Liver (tissue), 9 donors: ENCODE data around the gene PLXNA2. TPM values are rescaled to one million over a fixed set of nuclear protein-coding genes. Genes with fewer than 3 reads are reported as not detected.

Experiments
- DNase-seq: peaks from one replicate; pipeline ENCODE4 v3.0.0-alpha.2; 2017; ENCODE audit warnings: low spot score
- H3K27ac ChIP-seq, 2 donors: one replicate each; pipeline ENCODE4 v1.7.0; 2013; ENCODE audit warnings: inconsistent platforms in 2 of 2, low read length in 2 of 2, control low read depth in 1 of 2, low read depth in 1 of 2, mild to moderate bottlenecking in 1 of 2
- H3K27me3 ChIP-seq, 4 donors: one replicate each; pipeline versions ENCODE4 v1.6.1 to v1.7.0; 2013; ENCODE audit warnings: low read length in 3 of 4, inconsistent platforms in 1 of 4, mild to moderate bottlenecking in 1 of 4, moderate library complexity in 1 of 4; ENCODE audit not compliant: control insufficient read depth in 4 of 4, insufficient read depth in 4 of 4
- H3K36me3 ChIP-seq, 4 donors: one replicate each; pipeline versions ENCODE4 v1.6.1 to v1.7.0; 2013; ENCODE audit warnings: low read length in 3 of 4, mild to moderate bottlenecking in 3 of 4, low read depth in 1 of 4, moderate library complexity in 1 of 4; ENCODE audit not compliant: control insufficient read depth in 4 of 4, insufficient read depth in 3 of 4
- H3K4me1 ChIP-seq, 4 donors: one replicate each; pipeline versions ENCODE4 v1.6.1 to v1.7.0; 2013; ENCODE audit warnings: low read length in 3 of 4, mild to moderate bottlenecking in 3 of 4, moderate library complexity in 1 of 4; ENCODE audit not compliant: control insufficient read depth in 4 of 4, insufficient read depth in 4 of 4
- H3K4me3 ChIP-seq, 3 donors: one replicate each; pipeline versions ENCODE4 v1.6.1 to v1.7.0; 2013; ENCODE audit warnings: low read length in 3 of 3, control low read depth in 1 of 3, low read depth in 1 of 3, mild to moderate bottlenecking in 1 of 3
- H3K9ac ChIP-seq, 2 donors: one replicate each; pipeline ENCODE4 v1.7.0; 2013; ENCODE audit warnings: low read length in 2 of 2, mild to moderate bottlenecking in 2 of 2, moderate library complexity in 2 of 2, control low read depth in 1 of 2, low read depth in 1 of 2
- H3K9me3 ChIP-seq, 4 donors: one replicate each; pipeline versions ENCODE4 v1.6.1 to v1.7.0; 2013; ENCODE audit warnings: low read length in 3 of 4; ENCODE audit not compliant: control insufficient read depth in 4 of 4
- ATF3 ChIP-seq: IDR thresholded peaks from 2 replicates; pipeline ENCODE4 v1.6.1; 2016; ENCODE audit warnings: antibody characterized with exemption
- CTCF ChIP-seq: fragments of 150-350 bp; IDR thresholded peaks from 2 replicates; pipeline ENCODE4 v1.5.1; 2017; ENCODE audit warnings: improper control_type of control experiment, low read depth, low read length; ENCODE audit not compliant: missing input control
- EGR1 ChIP-seq, 2 donors: IDR thresholded peaks; 2 replicates each; pipeline ENCODE4 v1.6.1; 2016 to 2018; ENCODE audit warnings: antibody characterized with exemption in 2 of 2, low read depth in 2 of 2
- FOXA1 ChIP-seq: IDR thresholded peaks from 2 replicates; pipeline ENCODE4 v1.6.1; 2016; ENCODE audit warnings: antibody characterized with exemption
- FOXA2 ChIP-seq: IDR thresholded peaks from 2 replicates; pipeline ENCODE4 v1.6.1; 2016; ENCODE audit warnings: antibody characterized with exemption
- GABPA ChIP-seq, 2 donors: IDR thresholded peaks in 1 of 2; conservative IDR thresholded peaks in 1 of 2; 2 replicates each; pipeline ENCODE4 v1.6.1; 2016; ENCODE audit warnings: antibody characterized with exemption in 2 of 2, mild to moderate bottlenecking in 1 of 2, moderate library complexity in 1 of 2
- HNF4A ChIP-seq, 2 donors: conservative IDR thresholded peaks; 2 replicates each; pipeline ENCODE4 v1.6.1; 2016; ENCODE audit warnings: antibody characterized with exemption in 2 of 2, mild to moderate bottlenecking in 2 of 2
- MAX ChIP-seq: IDR thresholded peaks from 2 replicates; pipeline ENCODE4 v1.6.1; 2016; ENCODE audit warnings: antibody characterized with exemption
- NR2F2 ChIP-seq: IDR thresholded peaks from 2 replicates; pipeline ENCODE4 v1.6.1; 2016; ENCODE audit warnings: antibody characterized with exemption
- RAD21 ChIP-seq, 2 donors: IDR thresholded peaks; 2 replicates each; pipeline ENCODE4 v1.6.1; 2016; ENCODE audit warnings: antibody characterized with exemption in 2 of 2, mild to moderate bottlenecking in 2 of 2
- REST ChIP-seq: IDR thresholded peaks from 2 replicates; pipeline ENCODE4 v1.6.1; 2016; ENCODE audit warnings: antibody characterized with exemption, mild to moderate bottlenecking
- RXRA ChIP-seq, 2 donors: IDR thresholded peaks; 2 replicates each; pipeline ENCODE4 v1.6.1; 2017 to 2018; ENCODE audit warnings: antibody characterized with exemption in 2 of 2, mild to moderate bottlenecking in 1 of 2
- SP1 ChIP-seq: IDR thresholded peaks from 2 replicates; pipeline ENCODE4 v1.6.1; 2018; ENCODE audit warnings: antibody characterized with exemption, mild to moderate bottlenecking
- TAF1 ChIP-seq: conservative IDR thresholded peaks from 2 replicates; pipeline ENCODE4 v1.6.1; 2016; ENCODE audit warnings: antibody characterized with exemption, mild to moderate bottlenecking
- YY1 ChIP-seq: IDR thresholded peaks from 2 replicates; pipeline ENCODE4 v1.6.1; 2016; ENCODE audit warnings: antibody characterized with exemption, mild to moderate bottlenecking
- WGBS: extraction: QIAGEN DNeasy Blood & Tissue Kit; methylation state at CpG from one replicate; pipeline ENCODE4 v1.1.7; 2013; 5-methylcytosine and 5-hydroxymethylcytosine counted together
- polyA plus RNA-seq, 2 donors: library from polyadenylated mRNA; stranded (reverse) in 1 of 2; unstranded in 1 of 2; fragments of 200-250 nt in 1 of 2; fragments of >200 nt in 1 of 2; fragmentation: Nextera tagmentation in 1 of 2; extraction: Ambion mirVana in 1 of 2; gene quantifications; one replicate each; pipeline versions ENCODE4 v1.2.1 to v1.2.3, GENCODE V29; 2013 to 2015
- total RNA-seq, 2 donors: library from RNA; depleted of rRNA; stranded (reverse); fragments of >200 nt; gene quantifications; one replicate each; pipeline ENCODE4 v1.2.3, GENCODE V29; 2014
- donor health status: healthy.
- donor health status: healthy.
- donor health status: healthy.
- donor health status: healthy.
- donor health status: healthy.

Gene PLXNA2
- total and polyA plus RNA-seq, 4 donors, result 1.8 to 9.2 (median 2.8) TPM

- no peaks in the 10 kb centered on the region for H3K9me3 ChIP-seq
- DNase-seq, result no peak
- WGBS, result 39% methylated on average over 7 of the region's 7 CpGs
- H3K4me3 ChIP-seq, result no peak overlapping the region
- H3K4me1 ChIP-seq, result peaks cover 4 to 50% (median 37%) of the 10 kb centered on the region in 4 donors
- no peaks in the 10 kb centered on the region for H3K36me3 ChIP-seq
- H3K27me3 ChIP-seq, result no peaks in the 10 kb centered on the region
- TF ChIP-seq HNF4A (conservative IDR thresholded peaks at IDR 0.05) (peak in 1 of 2 donors; percentile 44), TAF1 (no peak), FOXA2 (peak; percentile 30), SP1 (peak; percentile 19), GABPA (IDR thresholded peaks at IDR 0.05 in 1 of 2, conservative IDR thresholded peaks at IDR 0.05 in 1 of 2) (no peak), REST (no peak)
- H3K27ac ChIP-seq, result no peak overlapping the region
- H3K9ac ChIP-seq, result no peak overlapping the region
Measured at GRCh38 chr1:208248307-208248801, 4.2 kb upstream of the PLXNA2 start.

- no peak for TF ChIP-seq TAF1
- Histone ChIP-seq H3K36me3 (no peaks in the 10 kb centered on the region), H3K4me1 (peaks cover 2 to 52% (median 40%) of the 10 kb centered on the region in 4 donors), H3K9me3 (no peaks in the 10 kb centered on the region), H3K9ac (no peak overlapping the region), H3K4me3 (no peak overlapping the region), H3K27me3 (no peaks in the 10 kb centered on the region), H3K27ac (no peak overlapping the region)
- WGBS, result 83% methylated on average over 5 of the region's 5 CpGs
- no peak for DNase-seq
Measured at GRCh38 chr1:208247696-208248095, 3.5 kb upstream of the PLXNA2 start.

DNA sequence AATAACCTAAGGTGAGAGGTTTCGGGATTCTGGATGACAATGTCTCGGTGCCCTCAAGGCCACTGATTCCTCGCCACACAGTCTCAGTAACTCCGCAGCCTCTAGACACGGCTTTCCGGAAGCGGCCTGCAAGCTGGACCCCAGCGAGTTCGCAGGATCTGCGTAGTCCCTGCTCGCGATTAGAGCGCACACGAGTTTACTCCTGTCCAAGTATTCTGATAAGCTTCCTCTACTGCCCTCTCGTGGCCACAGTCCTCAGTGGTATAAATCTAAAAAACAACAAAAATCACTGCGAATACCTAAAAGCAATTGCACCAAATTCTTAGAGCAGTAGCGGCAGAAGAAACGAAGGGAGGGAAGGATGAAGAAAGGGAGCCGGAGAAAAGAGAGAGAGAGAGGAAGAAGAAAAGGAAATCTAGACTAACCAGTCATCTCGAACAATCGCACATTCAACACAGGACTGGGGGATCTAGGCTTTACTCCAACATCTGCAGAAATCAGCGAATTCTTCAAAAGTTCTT, 1.1 kb upstream of the PLXNA2 start:
- H3K4me1 ChIP-seq, result peaks cover 5 to 56% (median 45%) of the 10 kb centered on the region in 4 donors
- no peaks in the 10 kb centered on the region for H3K36me3 ChIP-seq
- H3K9ac ChIP-seq, result peak overlapping the region; percentile 43 to 73
- peak overlapping the region; percentile 91 to 93 for H3K27ac ChIP-seq
- 6% methylated on average over 22 of the region's 22 CpGs for WGBS
- DNase-seq, result peak; percentile 88
- peak overlapping the region in 2 of 3 donors; percentile 68 to 87 for H3K4me3 ChIP-seq
- no peaks in the 10 kb centered on the region for H3K9me3 ChIP-seq
- peak; percentile 42 to 66 for TF ChIP-seq RXRA (IDR thresholded peaks at IDR 0.05)
- peak; percentile 32 for TF ChIP-seq NR2F2
- TF ChIP-seq MAX, result peak; percentile 45
- TF ChIP-seq GABPA (IDR thresholded peaks at IDR 0.05 in 1 of 2, conservative IDR thresholded peaks at IDR 0.05 in 1 of 2), result peak in 1 of 2 donors; percentile 34
- TF ChIP-seq SP1, result peak; percentile 42
- peak; percentile 85 for TF ChIP-seq CTCF
- TF ChIP-seq FOXA2, result no peak
- TF ChIP-seq RAD21 (IDR thresholded peaks at IDR 0.05), result peak; percentile 90 to 96
- TF ChIP-seq ATF3, result no peak
- no peak for TF ChIP-seq YY1
- no peak for TF ChIP-seq TAF1
- peak; percentile 18 for TF ChIP-seq REST
- no peak for TF ChIP-seq FOXA1
- TF ChIP-seq HNF4A (conservative IDR thresholded peaks at IDR 0.05), result peak; percentile 14 to 48
- TF ChIP-seq EGR1 (IDR thresholded peaks at IDR 0.05; ENCODE audit: low read depth in 2 of 2), result no peak
- H3K27me3 ChIP-seq, result no peaks in the 10 kb centered on the region
